K562 (cell line): ENCODE data around the gene SLC1A2. TPM values are rescaled to one million over a fixed set of nuclear protein-coding genes. Genes with fewer than 3 reads are reported as not detected.
A peak's percentile ranks its signal among the peaks of the same experiment; 100 is the strongest.

Experiments used
- ATAC-seq: fragments of 200-7000 bp; cut with Tn5 transposase; 3 replicates; pipeline ENCODE4 v1.9.1; 2020; ENCODE audit warnings: moderate library complexity
- BruUV-seq: library from RNA; stranded (reverse); fragments of 400-500 nt; replicated peaks from 2 replicates; lab custom pipeline; 2021; lab: Mats Ljungman, UMichigan
- CTCF ChIA-PET: fragments of 300-600 bp; formaldehyde crosslinking; extraction: SDS; loops from one replicate; lab custom pipeline; 2021; ENCODE audit warnings: low intra/inter-chr PET ratio; lab: Yijun Ruan, JAX
- POLR2A ChIA-PET: fragments of 300-600, 350-650 bp; sonication (Branson Sonifier 250); formaldehyde crosslinking; extraction: SDS; loops from one replicate; lab custom pipeline; 2021; ENCODE audit warnings: antibody characterized with exemption, inconsistent platforms; lab: Yijun Ruan, JAX
- DNase-seq, 4 experiments: peaks; one replicate each; pipeline versions ENCODE4 v3.0.0 to v3.0.0-alpha.2; 2011 to 2018; ENCODE audit warnings: low spot score in 3 of 4, mixed read lengths in 3 of 4; ENCODE audit errors: extremely low read depth in 1 of 4
- FAIRE-seq: peaks from 2 replicates; lab custom pipeline; 2011; peaks lifted over from hg19 to GRCh38; lab: Jason Lieb, UNC
- H2AFZ ChIP-seq: 2 replicates; pipeline ENCODE4 v1.6.0; 2011; ENCODE audit warnings: low read depth, low read length, control low read depth, inconsistent platforms
- H3K27ac ChIP-seq: fragments of 200-600 bp; 3 replicates; pipeline ENCODE4 v1.8.0; 2011; ENCODE audit warnings: low read depth, mild to moderate bottlenecking, control low read depth, inconsistent platforms, low read length, moderate library complexity, mixed read lengths; ENCODE audit errors: extremely low read depth
- H3K27me3 ChIP-seq, 2 experiments: fragments of 300-600 bp in 1 of 2; 2 replicates in 1 of 2; 3 replicates in 1 of 2; pipeline versions ENCODE4 v1.6.0 to v1.8.0; 2011; ENCODE audit warnings: inconsistent platforms in 2 of 2, low read length in 2 of 2, mild to moderate bottlenecking in 1 of 2, mixed read lengths in 1 of 2, moderate library complexity in 1 of 2; ENCODE audit not compliant: control insufficient read depth in 2 of 2, insufficient read depth in 2 of 2
- H3K36me3 ChIP-seq: fragments of 300-600 bp; 3 replicates; pipeline ENCODE4 v1.8.0; 2011; ENCODE audit warnings: mild to moderate bottlenecking, low read length, inconsistent platforms; ENCODE audit not compliant: control insufficient read depth, insufficient read depth
- H3K4me1 ChIP-seq, 2 experiments: fragments of 200-600 bp in 1 of 2; replicated peaks in 1 of 2; 2 replicates in 1 of 2; 3 replicates in 1 of 2; pipeline versions ENCODE4 v1.5.1 to v1.8.0; 2011; ENCODE audit warnings: inconsistent platforms in 2 of 2, low read length in 2 of 2, mild to moderate bottlenecking in 1 of 2, mixed read lengths in 1 of 2, moderate library complexity in 1 of 2; ENCODE audit not compliant: control insufficient read depth in 2 of 2, insufficient read depth in 2 of 2
- H3K4me2 ChIP-seq: 2 replicates; pipeline ENCODE4 v1.6.1; 2011; ENCODE audit warnings: low read length, control low read depth, inconsistent platforms, mixed read lengths; ENCODE audit not compliant: insufficient read depth
- H3K4me3 ChIP-seq: fragments of 200-600 bp; sonication (generic), shearing (Covaris generic); 2 replicates; pipeline ENCODE4 v1.5.1; 2016; ENCODE audit warnings: control low read depth, inconsistent platforms
- H3K79me2 ChIP-seq: fragments of 200-600 bp; 3 replicates; pipeline ENCODE4 v1.8.0; 2011; ENCODE audit warnings: low read length, inconsistent platforms; ENCODE audit not compliant: control insufficient read depth, insufficient read depth
- H3K9ac ChIP-seq, 2 experiments: 2 replicates each; pipeline versions ENCODE4 v1.6.0 to v1.6.1; 2011; ENCODE audit warnings: low read depth in 2 of 2, low read length in 2 of 2, control low read depth in 1 of 2, inconsistent platforms in 1 of 2, mild to moderate bottlenecking in 1 of 2, mixed read lengths in 1 of 2; ENCODE audit not compliant: insufficient read depth in 1 of 2
- H3K9me1 ChIP-seq: one replicate; pipeline ENCODE4 v1.6.0; 2011; ENCODE audit warnings: inconsistent platforms, mild to moderate bottlenecking, low read length, moderate library complexity; ENCODE audit not compliant: control insufficient read depth, insufficient read depth
- H3K9me3 ChIP-seq: replicated peaks from 2 replicates; pipeline ENCODE4 v1.5.1; 2011; ENCODE audit warnings: low read depth, low read length, inconsistent platforms; ENCODE audit not compliant: control insufficient read depth, insufficient read depth
- H4K20me1 ChIP-seq: replicated peaks from 2 replicates; pipeline ENCODE4 v1.6.1; 2011; ENCODE audit warnings: low read length, inconsistent platforms, mixed read lengths; ENCODE audit not compliant: control insufficient read depth, insufficient read depth
- CHCHD3 ChIP-seq: fragments of 250-450 bp; sonication (Bioruptor Pico); IDR thresholded peaks from 2 replicates; pipeline ENCODE4 v2.1.2; 2022; ENCODE audit warnings: mild to moderate bottlenecking
- FOSL1 ChIP-seq: fragments of 200-800 bp; sonication (Bioruptor generic); conservative IDR thresholded peaks from 2 replicates; pipeline ENCODE4 v1.6.1; 2016; ENCODE audit warnings: missing genetic modification characterization, missing compliant biosample characterization
- FOXM1 ChIP-seq, 2 experiments: fragments of 450-650 bp in 1 of 2; sonication (generic) in 1 of 2; formaldehyde crosslinking in 1 of 2; IDR thresholded peaks; 2 replicates each; pipeline versions ENCODE4 v1.6.1 to v1.9.0; 2017 to 2022; ENCODE audit warnings: low read depth in 2 of 2, mild to moderate bottlenecking in 2 of 2, missing genetic modification reagents in 1 of 2, moderate library complexity in 1 of 2
- GABPA ChIP-seq: fragments of 200-800 bp; sonication (Bioruptor generic); conservative IDR thresholded peaks from 2 replicates; pipeline ENCODE4 v1.6.1; 2016; ENCODE audit warnings: low read depth, missing genetic modification characterization, missing compliant biosample characterization
- HNRNPK ChIP-seq: fragments of 200-400 bp; formaldehyde crosslinking; IDR thresholded peaks from one replicate; pipeline ENCODE4 v1.6.1; 2018; ENCODE audit warnings: mild to moderate bottlenecking, low read depth, low read length; ENCODE audit not compliant: poor library complexity, severe bottlenecking
- MCM5 ChIP-seq: fragments of 450-650 bp; IDR thresholded peaks from 2 replicates; pipeline ENCODE4 v1.6.1; 2016; ENCODE audit warnings: low read depth
- NR4A1 ChIP-seq, 2 experiments: fragments of 250-450 bp in 1 of 2; fragments of 450-650 bp in 1 of 2; sonication (Bioruptor Pico) in 1 of 2; IDR thresholded peaks; 2 replicates each; pipeline versions ENCODE4 v1.4.0 to v1.6.1; 2016 to 2020; ENCODE audit warnings: mild to moderate bottlenecking in 2 of 2, missing compliant biosample characterization in 1 of 2, missing genetic modification characterization in 1 of 2, moderate library complexity in 1 of 2
- RHOXF2B ChIP-seq: fragments of 250-450 bp; sonication (Bioruptor Pico); conservative IDR thresholded peaks from 2 replicates; pipeline ENCODE4 v1.5.1; 2021
- SP1 ChIP-seq: sonication (generic); formaldehyde crosslinking; IDR thresholded peaks from 2 replicates; pipeline ENCODE4 v1.8.1; 2022; ENCODE audit warnings: mild to moderate bottlenecking, missing genetic modification reagents
- SPI1 ChIP-seq: IDR thresholded peaks from 2 replicates; pipeline ENCODE4 v1.6.1; 2011; ENCODE audit warnings: low read depth, low read length, control low read depth, borderline replicate concordance
- ZNF121 ChIP-seq: sonication (generic); formaldehyde crosslinking; conservative IDR thresholded peaks from 2 replicates; pipeline ENCODE4 v1.8.0; 2022; ENCODE audit warnings: missing genetic modification reagents
- ZNF347 ChIP-seq: fragments of 450-650 bp; formaldehyde crosslinking; IDR thresholded peaks from 2 replicates; pipeline ENCODE4 v1.4.0; 2020; ENCODE audit warnings: low read depth, mild to moderate bottlenecking, moderate library complexity
- ZNF57 ChIP-seq: fragments of 450-650 bp; formaldehyde crosslinking; IDR thresholded peaks from 2 replicates; pipeline ENCODE4 v1.4.0; 2020; ENCODE audit warnings: mild to moderate bottlenecking, moderate library complexity
- ZNF668 ChIP-seq: fragments of 250-450 bp; sonication (Bioruptor Pico); IDR thresholded peaks from 2 replicates; pipeline ENCODE4 v1.8.0; 2022; ENCODE audit warnings: mild to moderate bottlenecking, inconsistent platforms
- ZNF766 ChIP-seq: fragments of 200-800 bp; sonication (Bioruptor generic); conservative IDR thresholded peaks from 2 replicates; pipeline ENCODE4 v1.6.1; 2016; ENCODE audit warnings: missing genetic modification characterization, missing compliant biosample characterization
- WGBS: fragments of 100-300 bp; shearing (Covaris generic); methylation state at CpG from one replicate; pipeline ENCODE4 v1.1.6; 2016; ENCODE audit warnings: low coverage, mixed read lengths; ENCODE audit not compliant: insufficient coverage; ENCODE audit errors: missing lambda C conversion rate; 5-methylcytosine and 5-hydroxymethylcytosine counted together
- in situ Hi-C: fragments of 300-500 bp; cut with MboI; formaldehyde crosslinking; loops from 4 replicates; pipeline ENCODE4 v1.15.0; 2018; ENCODE audit warnings: inconsistent platforms, mixed read lengths
- intact Hi-C: fragments of 100-400 bp; cut with micrococcal nuclease; formaldehyde crosslinking; loops from 2 replicates; pipeline ENCODE4 v1.14.2; 2022
- polyA plus RNA-seq, 8 experiments: library from polyadenylated mRNA; depleted of rRNA in 4 of 8; stranded (reverse) in 5 of 8; unstranded in 3 of 8; fragments of >200 nt; fragmentation: Nextera tagmentation in 2 of 8; fragmentation: Illumina TruSeq in 1 of 8; extraction: Ambion mirVana in 2 of 8; extraction: Trizol in 1 of 8; gene quantifications; 2 replicates each; pipeline versions ENCODE4 v1.2.1 to v1.2.3, GENCODE V29; 2011 to 2014; ENCODE audit warnings: inconsistent platforms in 1 of 8, missing spikeins in 1 of 8
- total RNA-seq, 7 experiments: library from RNA; depleted of rRNA in 6 of 7; stranded (reverse); fragments of >200 nt in 6 of 7; fragmentation: Illumina TruSeq in 2 of 7; extraction: Trizol in 2 of 7; gene quantifications; 2 replicates each; pipeline versions ENCODE4 v1.2.1 to v1.2.3, GENCODE V29; 2011 to 2021; ENCODE audit warnings: low replicate concordance in 1 of 7
- TF ChIP-seq, protein P1 (sequence below): IDR thresholded peaks from 2 replicates; pipeline ENCODE4 v1.6.1; 2012; ENCODE audit warnings: low read depth, low read length, improper control_type of control experiment, borderline replicate concordance
- TF ChIP-seq, protein P2 (sequence below): fragments of 250-450 bp; sonication (Bioruptor Pico); IDR thresholded peaks from 2 replicates; pipeline ENCODE4 v1.8.0; 2021; ENCODE audit warnings: mild to moderate bottlenecking, moderate library complexity

SLC1A2 gene
- total and polyA plus RNA-seq, 9 of the 15 experiments (the other 6 are each of a cell fraction or from before 2014, with no cell fraction given), result 0.03 to 0.07 (median 0.04) TPM; not detected in 5

DNA sequence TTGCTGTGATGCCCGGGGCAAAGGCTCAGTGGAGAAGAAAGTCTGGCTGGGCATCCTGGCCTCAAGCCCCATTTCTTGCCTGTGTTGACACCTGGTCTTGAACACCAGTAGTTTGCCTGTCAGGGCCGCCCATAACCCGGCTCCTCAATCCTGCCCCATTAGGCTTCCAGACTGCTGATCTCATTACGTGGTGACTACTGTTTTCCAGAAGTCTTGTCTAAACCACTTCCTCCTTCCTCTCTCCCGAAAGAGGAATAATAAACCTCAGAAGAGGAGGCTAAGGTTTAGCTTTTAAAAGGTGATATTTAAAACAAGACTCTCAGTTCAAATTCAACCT lies 182.7 kb downstream of the SLC1A2 start:
- ATAC-seq (no peak), DNase-seq (no peak), FAIRE-seq (no peak)
- POLR2A ChIA-PET, result interaction anchor here (0.6 to 0.7 kb wide), 2 partner anchors 54 to 240 kb away, joined by 3 to 4 read pairs; no protein-coding TSS in a partner anchor
- TF ChIP-seq NR4A1 (CRISPR knock-in tag; IDR thresholded peaks at IDR 0.05) (no peak), NR4A1 (tag; IDR thresholded peaks at IDR 0.05) (no peak), ZNF347 (CRISPR knock-in tag) (no peak), MCM5 (no peak), FOXM1 (IDR thresholded peaks at IDR 0.05; ENCODE audit: low read depth) (no peak), FOXM1 (CRISPR knock-in tag; IDR thresholded peaks at IDR 0.05; ENCODE audit: low read depth) (no peak), GABPA (tag) (peak; percentile 18; the same call in 1 of the 2 replicates), SP1 (CRISPR knock-in tag) (no peak), HNRNPK (no peak), ZNF766 (CRISPR knock-in tag) (peak; percentile 69), RHOXF2B (CRISPR knock-in tag) (no peak), ZNF668 (no peak), SPI1 (peak; percentile 31; the same call in 1 of the 2 replicates), FOSL1 (peak; percentile 60), ZNF121 (CRISPR knock-in tag) (no peak), ZNF57 (no peak), CHCHD3 (no peak)
- TF ChIP-seq, protein P1, sequence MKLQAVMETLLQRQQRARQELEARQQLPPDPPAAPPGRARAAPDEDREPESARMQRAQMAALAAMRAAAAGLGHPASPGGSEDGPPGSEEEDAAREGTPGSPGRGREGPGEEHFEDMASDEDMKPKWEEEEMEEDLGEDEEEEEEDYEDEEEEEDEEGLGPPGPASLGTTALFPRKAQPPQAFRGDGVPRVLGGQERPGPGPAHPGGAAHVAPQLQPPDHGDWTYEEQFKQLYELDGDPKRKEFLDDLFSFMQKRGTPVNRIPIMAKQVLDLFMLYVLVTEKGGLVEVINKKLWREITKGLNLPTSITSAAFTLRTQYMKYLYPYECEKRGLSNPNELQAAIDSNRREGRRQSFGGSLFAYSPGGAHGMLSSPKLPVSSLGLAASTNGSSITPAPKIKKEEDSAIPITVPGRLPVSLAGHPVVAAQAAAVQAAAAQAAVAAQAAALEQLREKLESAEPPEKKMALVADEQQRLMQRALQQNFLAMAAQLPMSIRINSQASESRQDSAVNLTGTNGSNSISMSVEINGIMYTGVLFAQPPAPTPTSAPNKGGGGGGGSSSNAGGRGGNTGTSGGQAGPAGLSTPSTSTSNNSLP, result no peak
- TF ChIP-seq, protein P2, sequence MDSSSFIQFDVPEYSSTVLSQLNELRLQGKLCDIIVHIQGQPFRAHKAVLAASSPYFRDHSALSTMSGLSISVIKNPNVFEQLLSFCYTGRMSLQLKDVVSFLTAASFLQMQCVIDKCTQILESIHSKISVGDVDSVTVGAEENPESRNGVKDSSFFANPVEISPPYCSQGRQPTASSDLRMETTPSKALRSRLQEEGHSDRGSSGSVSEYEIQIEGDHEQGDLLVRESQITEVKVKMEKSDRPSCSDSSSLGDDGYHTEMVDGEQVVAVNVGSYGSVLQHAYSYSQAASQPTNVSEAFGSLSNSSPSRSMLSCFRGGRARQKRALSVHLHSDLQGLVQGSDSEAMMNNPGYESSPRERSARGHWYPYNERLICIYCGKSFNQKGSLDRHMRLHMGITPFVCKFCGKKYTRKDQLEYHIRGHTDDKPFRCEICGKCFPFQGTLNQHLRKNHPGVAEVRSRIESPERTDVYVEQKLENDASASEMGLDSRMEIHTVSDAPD (CRISPR knock-in tag), result no peak
- intact Hi-C loops, result no loop called here
- H3K4me3 ChIP-seq, result no peak overlapping the region
- no TSS peak for BruUV-seq
- in situ Hi-C loops, result loop anchor here (5.0 to 25.0 kb wide), 2 partner anchors 239 to 299 kb away; no protein-coding TSS in a partner anchor
- 3% methylated on average over 5 of the region's 5 CpGs for WGBS
- H3K9me1 ChIP-seq, result no peaks in the 10 kb centered on the region
- no peaks in the 10 kb centered on the region for H4K20me1 ChIP-seq
- no peak overlapping the region for H3K4me2 ChIP-seq
- no peaks in the 10 kb centered on the region for H3K36me3 ChIP-seq
- CTCF ChIA-PET, result no interaction called here
- H3K27ac ChIP-seq, result no peak overlapping the region
- no peaks in the 10 kb centered on the region for H3K79me2 ChIP-seq
- H3K4me1 ChIP-seq, result no peaks in the 10 kb centered on the region; a peak in 1 of 5 replicates
- no peak overlapping the region for H2AFZ ChIP-seq
- no peaks in the 10 kb centered on the region for H3K9me3 ChIP-seq
- peaks cover 0 to 3% of the 10 kb centered on the region in 2 experiments; a peak in 3 of 5 replicates for H3K27me3 ChIP-seq
- no peak overlapping the region for H3K9ac ChIP-seq
